Testis (tissue), 2 donors: Measurements from ENCODE around the gene FXN.

Experiments
- CTCF ChIP-seq, 3 experiments: fragments of 450-650 bp in 2 of 3; fragments of 200-600 bp in 1 of 3; sonication (generic) in 1 of 3; IDR thresholded peaks; one replicate each; pipeline ENCODE4 v1.5.1; 2016 to 2019; ENCODE audit warnings: antibody characterized with exemption in 3 of 3, mild to moderate bottlenecking in 2 of 3, moderate library complexity in 1 of 3
- POLR2A ChIP-seq: fragments of 450-650 bp; IDR thresholded peaks from one replicate; pipeline ENCODE4 v1.6.1; 2017; ENCODE audit warnings: antibody characterized with exemption, mild to moderate bottlenecking, moderate library complexity

- TF ChIP-seq CTCF (IDR thresholded peaks at IDR 0.05) = no peak
- no peak for TF ChIP-seq POLR2A
Measured at GRCh38 chr9:69049094-69049493, 13.5 kb downstream of the FXN start.
